VCaP (cell line): ENCODE results near the gene CNKSR3.
A peak's percentile ranks its signal among the peaks of the same experiment; 100 is the strongest.

Experiments
- H3K27ac ChIP-seq: fragments of 450-650 bp; 2 replicates; pipeline ENCODE4 v1.5.1; 2017
- CTCF ChIP-seq: fragments of 450-650 bp; conservative IDR thresholded peaks from 2 replicates; pipeline ENCODE4 v1.5.1; 2017; ENCODE audit warnings: mild to moderate bottlenecking, moderate library complexity

Gene CNKSR3

GRCh38 chr6:154458565-154459470, 51.7 kb downstream of the CNKSR3 start:
- no peak for TF ChIP-seq CTCF
- peak overlapping the region; percentile 85 for H3K27ac ChIP-seq

GRCh38 chr6:154457881-154458284, 52.6 kb downstream of the CNKSR3 start:
- H3K27ac ChIP-seq, result peak overlapping the region; percentile 85
- TF ChIP-seq CTCF, result peak; percentile 69

GRCh38 chr6:154457046-154457713, 53.3 kb downstream of the CNKSR3 start:
- no peak for TF ChIP-seq CTCF
- H3K27ac ChIP-seq, result peak overlapping the region; percentile 85

GRCh38 chr6:154453329-154453728, 57.2 kb downstream of the CNKSR3 start:
- H3K27ac ChIP-seq, result peak overlapping the region; percentile 1; the same call in 1 of the 2 replicates
- no peak for TF ChIP-seq CTCF

- peak overlapping the region; percentile 69 for H3K27ac ChIP-seq
- no peak for TF ChIP-seq CTCF
Measured at GRCh38 chr6:154450498-154450897, 60.0 kb downstream of the CNKSR3 start.

GRCh38 chr6:154448448-154449096, 61.9 kb downstream of the CNKSR3 start:
- peak overlapping the region; percentile 69 for H3K27ac ChIP-seq

More at GRCh38 chr6:154448448-154449096, 61.9 kb downstream of the CNKSR3 start:
- peak; percentile 33 for TF ChIP-seq CTCF
